ENCODE results near the gene CNEP1R1.

GRCh38 chr16:49997721-49998251 is 27.2 kb upstream of the CNEP1R1 start:
- no peak for TF ChIP-seq CTCF (conservative IDR thresholded peaks at IDR 0.05)
- no peak for TF ChIP-seq EZH2 (IDR thresholded peaks at IDR 0.05; ENCODE audit: low read depth)
